CD4-positive, alpha-beta T cell treated with Interleukin-4 for 1 hour (primary cell): ENCODE results near the gene RBCK1.

Experiments
- DNase-seq, 2 donors: peaks; one replicate each; pipeline ENCODE4 v3.0.0-alpha.2; 2020 to 2022

Gene RBCK1

GRCh38 chr20:419556-420165, 11.6 kb downstream of the RBCK1 start:
- peak in 1 of 2 donors; percentile 29 for DNase-seq

- no peak for DNase-seq
Observed at GRCh38 chr20:420166-420620, 12.1 kb downstream of the RBCK1 start.

GRCh38 chr20:420721-421574, 12.8 kb downstream of the RBCK1 start:
- DNase-seq = no peak

- no peak for DNase-seq
Observed at GRCh38 chr20:421685-422250, 13.7 kb downstream of the RBCK1 start.

- no peak for DNase-seq
Observed at GRCh38 chr20:426566-426965, 18.5 kb downstream of the RBCK1 start.

- no peak for DNase-seq
Observed at GRCh38 chr20:427401-427800, 19.3 kb downstream of the RBCK1 start.

- no peak for DNase-seq
Observed at GRCh38 chr20:427849-428657, 20.0 kb downstream of the RBCK1 start.

- no peak for DNase-seq
Observed at GRCh38 chr20:428658-429200, 20.6 kb downstream of the RBCK1 start.

GRCh38 chr20:430091-430999, 22.2 kb downstream of the RBCK1 start:
- DNase-seq = no peak

- peak; percentile 25 to 33 for DNase-seq
Observed at GRCh38 chr20:431012-431904, 23.2 kb downstream of the RBCK1 start.

GRCh38 chr20:432208-432607, 24.1 kb downstream of the RBCK1 start:
- DNase-seq = no peak

GRCh38 chr20:432677-433299, 24.7 kb downstream of the RBCK1 start:
- no peak for DNase-seq

- peak; percentile 59 to 67 for DNase-seq
Observed at GRCh38 chr20:433300-433975, 25.3 kb downstream of the RBCK1 start.

GRCh38 chr20:434221-434620, 26.1 kb downstream of the RBCK1 start:
- DNase-seq = no peak

GRCh38 chr20:434661-435419, 26.7 kb downstream of the RBCK1 start:
- no peak for DNase-seq

GRCh38 chr20:435558-435957, 27.5 kb downstream of the RBCK1 start:
- no peak for DNase-seq

- DNase-seq = no peak
Observed at GRCh38 chr20:436476-436875, 28.4 kb downstream of the RBCK1 start.

GRCh38 chr20:437787-438486, 29.8 kb downstream of the RBCK1 start:
- DNase-seq = peak in 1 of 2 donors; percentile 15
